DOHH2 (cell line): ENCODE measurements around the gene SSB.
A peak's percentile ranks its signal among the peaks of the same experiment; 100 is the strongest.

Source experiments
- H3F3A ChIP-seq: fragments of 200-600 bp; sonication (generic), shearing (Covaris generic); 2 replicates; pipeline ENCODE4 v1.6.0; 2016; ENCODE audit warnings: antibody characterized with exemption, mild to moderate bottlenecking; ENCODE audit not compliant: control insufficient read depth, insufficient read depth
- H3K27ac ChIP-seq: fragments of 200-600 bp; sonication (generic); 2 replicates; pipeline ENCODE4 v1.5.1; 2014; ENCODE audit warnings: low read depth, mild to moderate bottlenecking, low read length, moderate library complexity
- H3K27me3 ChIP-seq: fragments of 200-600 bp; sonication (generic); 2 replicates; pipeline ENCODE4 v1.6.1; 2014; ENCODE audit warnings: mild to moderate bottlenecking, low read length, mixed read lengths; ENCODE audit not compliant: control insufficient read depth
- H3K36me3 ChIP-seq: fragments of 200-600 bp; sonication (generic); 2 replicates; pipeline ENCODE4 v1.6.1; 2014; ENCODE audit warnings: mild to moderate bottlenecking, low read length, moderate library complexity, mixed read lengths; ENCODE audit not compliant: control insufficient read depth
- H3K4me1 ChIP-seq: fragments of 200-600 bp; sonication (generic); 2 replicates; pipeline ENCODE4 v1.6.1; 2014; ENCODE audit warnings: mild to moderate bottlenecking, low read length, mixed read lengths; ENCODE audit not compliant: control insufficient read depth
- H3K4me2 ChIP-seq: fragments of 200-600 bp; sonication (generic); 2 replicates; pipeline ENCODE4 v1.6.0; 2014; ENCODE audit warnings: mild to moderate bottlenecking, low read length, moderate library complexity
- H3K4me3 ChIP-seq: fragments of 200-600 bp; sonication (generic); 2 replicates; pipeline ENCODE4 v1.5.1; 2014; ENCODE audit warnings: mild to moderate bottlenecking, low read length, mixed read lengths
- H3K79me2 ChIP-seq: fragments of 200-600 bp; sonication (generic); 2 replicates; pipeline ENCODE4 v1.6.1; 2014; ENCODE audit warnings: mild to moderate bottlenecking, low read length, mixed read lengths; ENCODE audit not compliant: control insufficient read depth
- H3K9me2 ChIP-seq: fragments of 200-600 bp; sonication (generic); replicated peaks from 2 replicates; pipeline ENCODE4 v1.6.1; 2014; ENCODE audit warnings: mild to moderate bottlenecking, low read length, mixed read lengths; ENCODE audit not compliant: control insufficient read depth
- H3K9me3 ChIP-seq: fragments of 200-600 bp; sonication (generic); 2 replicates; pipeline ENCODE4 v1.6.1; 2014; ENCODE audit warnings: antibody characterized with exemption, low read length, mixed read lengths; ENCODE audit not compliant: control insufficient read depth, insufficient read depth
- H4K20me1 ChIP-seq: fragments of 200-600 bp; sonication (generic); 2 replicates; pipeline ENCODE4 v1.6.0; 2014; ENCODE audit warnings: low read depth, mild to moderate bottlenecking, antibody characterized with exemption, low read length, moderate library complexity; ENCODE audit not compliant: control insufficient read depth, insufficient read depth
- CTCF ChIP-seq: fragments of 200-600 bp; sonication (generic); IDR thresholded peaks from one replicate; pipeline ENCODE4 v1.5.1; 2014; ENCODE audit warnings: antibody characterized with exemption, mild to moderate bottlenecking, low read depth, low read length; ENCODE audit not compliant: poor library complexity, severe bottlenecking
- EZH2phosphoT487 ChIP-seq: fragments of 200-600 bp; sonication (generic); IDR thresholded peaks from 2 replicates; pipeline ENCODE4 v1.6.1; 2017; ENCODE audit warnings: borderline replicate concordance, mild to moderate bottlenecking, antibody characterized with exemption, low read length, moderate library complexity, mixed read lengths

Gene SSB

GRCh38 chr2:169798718-169799592 is at the start of gene SSB:
SSB (plus strand) TSS chr2:169798871; CDS start chr2:169800961, 2,090 bp downstream.
- Histone ChIP-seq H3K27ac (peak within 1 kb of the TSS; percentile 90), H3K4me3 (peak within 1 kb of the TSS; percentile 83), H3K27me3 (no peaks in the 10 kb centered on the region), H3K36me3 (peaks cover 46% of the 10 kb centered on the region), H3K4me2 (peak within 1 kb of the TSS; percentile 92), H4K20me1 (no peaks in the 10 kb centered on the region), H3K4me1 (peaks cover 32% of the 10 kb centered on the region), H3F3A (peaks cover 7% of the 10 kb centered on the region), H3K9me3 (no peaks in the 10 kb centered on the region), H3K9me2 (no peaks in the 10 kb centered on the region), H3K79me2 (peaks cover 52% of the 10 kb centered on the region)
- TF ChIP-seq EZH2phosphoT487 (no peak), CTCF (no peak)

- H4K20me1 ChIP-seq: no peaks in the 10 kb centered on the region
- H3K27me3 ChIP-seq: no peaks in the 10 kb centered on the region
Observed at GRCh38 chr2:169752752-169753151, 45.9 kb upstream of the SSB start.

GRCh38 chr2:169755083-169755870 is 43.4 kb upstream of the SSB start:
- no peaks in the 10 kb centered on the region for H3K9me2 ChIP-seq
- H3K27ac ChIP-seq: no peak overlapping the region
- H3K9me3 ChIP-seq: no peaks in the 10 kb centered on the region
- no peaks in the 10 kb centered on the region for H4K20me1 ChIP-seq
- H3K4me1 ChIP-seq: no peaks in the 10 kb centered on the region
- no peaks in the 10 kb centered on the region for H3K79me2 ChIP-seq
- no peak overlapping the region for H3K4me2 ChIP-seq
- H3K27me3 ChIP-seq: no peaks in the 10 kb centered on the region
- TF ChIP-seq EZH2phosphoT487 (no peak), CTCF (no peak)
- no peaks in the 10 kb centered on the region for H3F3A ChIP-seq
- peaks cover 12% of the 10 kb centered on the region for H3K36me3 ChIP-seq
- H3K4me3 ChIP-seq: no peak overlapping the region

More at GRCh38 chr2:169752752-169753151, 45.9 kb upstream of the SSB start:
- no peak for TF ChIP-seq EZH2phosphoT487
- TF ChIP-seq CTCF: no peak
- Histone ChIP-seq H3K4me2 (no peak overlapping the region), H3K9me3 (no peaks in the 10 kb centered on the region), H3K27ac (no peak overlapping the region), H3K4me3 (no peak overlapping the region), H3F3A (no peaks in the 10 kb centered on the region), H3K36me3 (peaks cover 29% of the 10 kb centered on the region), H3K79me2 (no peaks in the 10 kb centered on the region), H3K4me1 (no peaks in the 10 kb centered on the region), H3K9me2 (no peaks in the 10 kb centered on the region)
